Hepatocyte (in vitro differentiated cells): ENCODE data around the gene VWA5A. TPM values are rescaled to one million over a fixed set of nuclear protein-coding genes. Genes with fewer than 3 reads are reported as not detected.

Experiments used
- DNase-seq: peaks from one replicate; pipeline ENCODE4 v3.0.0-alpha.2; 2016; ENCODE audit warnings: low spot score
- H2AFZ ChIP-seq: fragments of 200-600 bp; sonication (generic); 2 replicates; pipeline ENCODE4 v1.6.0; 2016; ENCODE audit warnings: antibody characterized with exemption, mild to moderate bottlenecking
- H3K27ac ChIP-seq: fragments of 200-600 bp; sonication (generic); 2 replicates; pipeline ENCODE4 v1.5.1; 2016; ENCODE audit warnings: mild to moderate bottlenecking
- H3K27me3 ChIP-seq: fragments of 200-600 bp; sonication (generic); 2 replicates; pipeline ENCODE4 v1.6.1; 2016
- H3K36me3 ChIP-seq: fragments of 200-600 bp; sonication (generic); replicated peaks from 2 replicates; pipeline ENCODE4 v1.5.1; 2016; ENCODE audit warnings: low read depth; ENCODE audit not compliant: insufficient read depth
- H3K4me1 ChIP-seq: fragments of 200-600 bp; sonication (generic); 2 replicates; pipeline ENCODE4 v1.5.1; 2016; ENCODE audit warnings: mild to moderate bottlenecking, moderate library complexity; ENCODE audit not compliant: insufficient read depth
- H3K4me2 ChIP-seq: fragments of 200-600 bp; sonication (generic); 2 replicates; pipeline ENCODE4 v1.6.0; 2016
- H3K4me3 ChIP-seq: fragments of 200-600 bp; sonication (generic); 2 replicates; pipeline ENCODE4 v1.5.1; 2016; ENCODE audit warnings: mild to moderate bottlenecking
- H3K79me2 ChIP-seq: fragments of 200-600 bp; sonication (generic); 2 replicates; pipeline ENCODE4 v1.6.0; 2017; ENCODE audit warnings: mild to moderate bottlenecking
- H3K9me2 ChIP-seq: fragments of 200-600 bp; sonication (generic); replicated peaks from 2 replicates; pipeline ENCODE4 v1.6.0; 2017; ENCODE audit warnings: mild to moderate bottlenecking; ENCODE audit not compliant: insufficient read depth
- H3K9me3 ChIP-seq: fragments of 200-600 bp; sonication (generic); 2 replicates; pipeline ENCODE4 v1.5.1; 2016; ENCODE audit warnings: low read depth, mild to moderate bottlenecking
- H4K20me1 ChIP-seq: fragments of 200-600 bp; sonication (generic); 2 replicates; pipeline ENCODE4 v1.6.0; 2016; ENCODE audit warnings: mild to moderate bottlenecking; ENCODE audit not compliant: insufficient read depth, poor library complexity, severe bottlenecking
- EZH2 ChIP-seq: fragments of 200-600 bp; sonication (generic); IDR thresholded peaks from 2 replicates; pipeline ENCODE4 v1.6.1; 2016; ENCODE audit warnings: antibody characterized with exemption, mild to moderate bottlenecking, borderline replicate concordance
- EZH2phosphoT487 ChIP-seq: fragments of 200-600 bp; sonication (generic); IDR thresholded peaks from one replicate; pipeline ENCODE4 v1.6.1; 2018; ENCODE audit warnings: antibody characterized with exemption, mild to moderate bottlenecking, low read depth, moderate library complexity; ENCODE audit not compliant: unreplicated experiment, severe bottlenecking
- WGBS: methylation state at CpG from one replicate; pipeline ENCODE4 v1.1.6; 2016; ENCODE audit warnings: low lambda C conversion rate; ENCODE audit errors: missing lambda C conversion rate; 5-methylcytosine and 5-hydroxymethylcytosine counted together
- polyA plus RNA-seq: library from polyadenylated mRNA; unstranded; fragments of >200 nt; fragmentation: Nextera tagmentation; extraction: Ambion mirVana; gene quantifications from 2 replicates; pipeline ENCODE4 v1.2.1, GENCODE V29; 2016
- total RNA-seq: library from RNA; depleted of rRNA; stranded (reverse); fragments of >200 nt; gene quantifications from 2 replicates; pipeline ENCODE4 v1.2.3, GENCODE V29; 2014
- TF ChIP-seq, protein P1 (sequence below): fragments of 200-600 bp; sonication (generic); IDR thresholded peaks from 2 replicates; pipeline ENCODE4 v1.5.1; 2016; ENCODE audit warnings: antibody characterized with exemption, mild to moderate bottlenecking; ENCODE audit not compliant: poor library complexity

Gene VWA5A
- total and polyA plus RNA-seq, 2 experiments from 2014 or later: 21.6 to 26.3 TPM

DNA sequence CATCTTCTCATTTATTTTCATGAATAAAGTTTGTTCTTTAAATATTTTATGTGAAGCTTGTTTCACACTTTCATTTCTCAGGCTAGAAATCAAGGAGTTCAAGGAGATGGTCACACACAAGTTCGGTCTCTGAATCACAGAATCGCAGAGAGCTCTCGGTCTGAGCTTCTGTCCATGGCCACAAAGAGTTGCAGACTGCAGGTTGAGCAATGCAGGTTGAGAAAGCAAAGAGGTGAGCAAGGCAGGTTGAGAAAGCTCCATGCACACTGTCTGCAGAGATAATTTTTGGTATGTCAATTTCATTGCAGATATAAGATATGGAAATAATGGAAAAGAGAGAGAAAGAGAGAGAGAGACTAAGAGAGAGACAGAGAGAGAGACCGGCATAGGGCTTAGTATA, 32.9 kb upstream of the VWA5A start:
- DNase-seq: no peak
- H3K79me2 ChIP-seq: no peaks in the 10 kb centered on the region
- H3K27ac ChIP-seq: no peak overlapping the region
- H3K27me3 ChIP-seq: no peaks in the 10 kb centered on the region
- TF ChIP-seq EZH2 (no peak), EZH2phosphoT487 (no peak)
- TF ChIP-seq, protein P1, sequence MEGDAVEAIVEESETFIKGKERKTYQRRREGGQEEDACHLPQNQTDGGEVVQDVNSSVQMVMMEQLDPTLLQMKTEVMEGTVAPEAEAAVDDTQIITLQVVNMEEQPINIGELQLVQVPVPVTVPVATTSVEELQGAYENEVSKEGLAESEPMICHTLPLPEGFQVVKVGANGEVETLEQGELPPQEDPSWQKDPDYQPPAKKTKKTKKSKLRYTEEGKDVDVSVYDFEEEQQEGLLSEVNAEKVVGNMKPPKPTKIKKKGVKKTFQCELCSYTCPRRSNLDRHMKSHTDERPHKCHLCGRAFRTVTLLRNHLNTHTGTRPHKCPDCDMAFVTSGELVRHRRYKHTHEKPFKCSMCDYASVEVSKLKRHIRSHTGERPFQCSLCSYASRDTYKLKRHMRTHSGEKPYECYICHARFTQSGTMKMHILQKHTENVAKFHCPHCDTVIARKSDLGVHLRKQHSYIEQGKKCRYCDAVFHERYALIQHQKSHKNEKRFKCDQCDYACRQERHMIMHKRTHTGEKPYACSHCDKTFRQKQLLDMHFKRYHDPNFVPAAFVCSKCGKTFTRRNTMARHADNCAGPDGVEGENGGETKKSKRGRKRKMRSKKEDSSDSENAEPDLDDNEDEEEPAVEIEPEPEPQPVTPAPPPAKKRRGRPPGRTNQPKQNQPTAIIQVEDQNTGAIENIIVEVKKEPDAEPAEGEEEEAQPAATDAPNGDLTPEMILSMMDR: no peak
- no peak overlapping the region for H3K4me2 ChIP-seq
- H3K4me3 ChIP-seq: no peak overlapping the region
- H2AFZ ChIP-seq: no peak overlapping the region
- no peaks in the 10 kb centered on the region for H3K36me3 ChIP-seq
- H3K4me1 ChIP-seq: no peaks in the 10 kb centered on the region
- no peaks in the 10 kb centered on the region for H3K9me2 ChIP-seq
- no peaks in the 10 kb centered on the region for H3K9me3 ChIP-seq
- no peaks in the 10 kb centered on the region for H4K20me1 ChIP-seq
- 79% methylated on average over 4 of the region's 4 CpGs for WGBS

DNA sequence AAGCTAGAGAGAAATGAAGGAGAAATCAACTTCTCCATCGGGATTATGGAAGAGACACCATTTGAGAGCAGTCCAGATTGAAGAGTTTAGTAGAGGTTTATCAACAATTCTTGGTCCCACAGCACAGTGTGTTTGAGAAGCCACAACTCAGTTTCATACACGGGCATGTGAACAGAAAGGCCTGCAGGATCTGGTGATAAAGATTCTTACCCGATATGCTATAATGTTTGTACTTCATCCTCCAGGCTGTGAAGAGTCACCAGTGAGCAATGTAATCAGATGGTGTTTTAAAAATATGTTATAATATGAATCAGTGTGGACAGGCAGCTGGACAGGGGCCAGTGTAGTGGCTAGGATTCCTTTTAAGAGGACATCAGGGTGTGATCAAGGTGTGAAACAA, 29.7 kb upstream of the VWA5A start:
- 65% methylated on average over 3 of the region's 3 CpGs for WGBS
- H2AFZ ChIP-seq: no peak overlapping the region
- no peaks in the 10 kb centered on the region for H3K36me3 ChIP-seq
- no peaks in the 10 kb centered on the region for H3K27me3 ChIP-seq
- H3K4me2 ChIP-seq: no peak overlapping the region
- no peaks in the 10 kb centered on the region for H3K4me1 ChIP-seq
- no peaks in the 10 kb centered on the region for H3K9me2 ChIP-seq
- no peaks in the 10 kb centered on the region for H3K79me2 ChIP-seq
- H4K20me1 ChIP-seq: no peaks in the 10 kb centered on the region
- H3K9me3 ChIP-seq: no peaks in the 10 kb centered on the region
- H3K27ac ChIP-seq: no peak overlapping the region
- no peak overlapping the region for H3K4me3 ChIP-seq
- DNase-seq: no peak
- TF ChIP-seq EZH2 (no peak), EZH2phosphoT487 (no peak)
- TF ChIP-seq, protein P1: no peak

DNA sequence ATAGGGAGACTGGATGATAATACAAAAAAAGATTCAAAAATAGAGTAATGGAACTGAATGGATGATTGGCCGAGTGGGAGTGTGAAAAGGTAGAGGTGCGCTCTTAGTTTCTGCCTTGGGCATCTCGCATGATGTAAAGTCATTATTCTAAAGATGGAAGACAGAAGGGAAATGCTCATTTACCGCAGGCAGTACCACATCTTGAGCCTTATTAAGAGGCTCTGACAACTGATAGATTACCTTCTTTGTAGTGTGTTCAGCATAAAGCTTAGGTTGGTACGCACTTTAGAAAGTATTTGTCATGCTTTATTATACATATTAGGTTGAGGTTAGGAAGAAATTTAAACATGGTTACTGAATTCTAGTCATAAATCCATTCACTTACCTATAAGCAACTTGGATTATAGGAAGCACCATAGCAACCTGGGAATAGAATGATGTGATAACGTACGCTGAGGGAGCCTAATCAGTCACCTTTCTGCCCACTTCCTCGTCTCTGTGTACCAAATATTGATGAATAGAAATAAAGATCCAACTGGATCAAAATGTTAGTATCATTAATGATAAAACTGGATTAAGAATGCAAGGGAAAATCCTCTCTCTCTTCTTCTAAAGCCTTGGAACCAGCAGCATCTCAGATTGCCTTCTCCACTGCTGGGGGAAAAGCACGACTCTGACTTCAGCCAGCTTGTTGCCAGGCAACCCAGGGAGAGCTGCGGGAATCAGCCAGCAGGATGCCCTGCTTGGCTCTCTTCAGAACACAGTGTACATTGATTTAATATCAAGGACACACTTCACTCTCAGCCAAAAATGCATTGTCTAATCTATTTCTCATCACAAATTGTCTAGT, 29.0 kb upstream of the VWA5A start:
- Histone ChIP-seq H2AFZ (no peak overlapping the region), H3K79me2 (no peaks in the 10 kb centered on the region), H3K9me3 (no peaks in the 10 kb centered on the region), H3K36me3 (no peaks in the 10 kb centered on the region), H3K4me1 (no peaks in the 10 kb centered on the region), H3K4me3 (no peak overlapping the region), H3K4me2 (no peak overlapping the region), H3K27me3 (no peaks in the 10 kb centered on the region), H4K20me1 (no peaks in the 10 kb centered on the region), H3K27ac (no peak overlapping the region), H3K9me2 (no peaks in the 10 kb centered on the region)
- peak; percentile 18 for DNase-seq
- TF ChIP-seq EZH2phosphoT487 (no peak), EZH2 (no peak)
- TF ChIP-seq, protein P1: no peak
- 52% methylated on average over 10 of the region's 10 CpGs for WGBS
